Measurements from ENCODE around the gene PTPRU. TPM values are rescaled to one million over a fixed set of nuclear protein-coding genes. Genes with fewer than 3 reads are reported as not detected.

The PTPRU gene
- polyA plus RNA-seq, 2 of the 4 experiments (the other 2 are of a cell fraction): 5.7 to 6.1 TPM

DNA sequence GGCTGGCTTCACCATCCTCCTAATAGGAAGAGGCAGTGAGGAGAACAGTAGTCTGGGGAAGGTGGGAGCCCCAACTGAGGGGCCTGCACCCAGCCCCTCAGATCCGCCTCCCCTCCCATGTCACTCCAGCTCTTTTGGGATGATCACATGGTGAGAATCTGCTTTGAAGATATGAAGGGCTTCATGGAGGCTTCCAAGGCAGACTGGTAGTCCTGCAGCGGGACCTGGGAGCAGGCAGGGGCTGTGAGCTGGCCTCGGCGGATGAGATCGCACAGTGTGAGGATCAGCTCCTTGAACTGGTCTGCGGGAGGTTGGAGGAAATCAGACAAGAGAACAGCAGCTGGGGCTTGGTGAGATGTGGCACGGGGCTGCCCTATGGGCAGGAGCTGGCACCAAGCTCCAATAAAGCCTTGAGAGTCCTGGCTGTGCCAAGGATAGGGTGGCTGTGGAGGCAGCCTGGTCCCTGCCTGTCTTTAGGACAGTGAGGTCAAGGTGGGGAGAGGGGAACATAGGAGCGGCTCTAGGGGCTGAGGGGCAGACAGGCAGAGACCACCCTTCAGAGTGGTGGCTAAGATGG, 42.4 kb upstream of the PTPRU start:
- Histone ChIP-seq H3K9me3 (no peaks in the 10 kb centered on the region), H3K4me3 (no peak overlapping the region), H3K27ac (no peak overlapping the region), H3K4me2 (no peak overlapping the region), H3K4me1 (peaks cover 6% of the 10 kb centered on the region; the same call in 1 of the 3 replicates)
- 90% methylated on average over 7 of the region's 8 CpGs for WGBS (ENCODE audit: missing lambda C conversion rate)
- no peak for FAIRE-seq
- no peak for DNase-seq (ENCODE audit: low read depth in 1 of 2, low spot score in 1 of 2)
- ATAC-seq: no peak
- ChIA-PET CTCF (interaction anchor here (0.8 to 3.0 kb wide), 4 partner anchors 8 to 312 kb away, joined by 3 to 17 read pairs (median 4); partner anchors contain the start of gene SRSF4), POLR2A (interaction anchor here (0.9 kb wide), 1 partner anchor 12 kb away, joined by 3 read pairs; the partner anchor contains the start of gene SRSF4)
- TF ChIP-seq FOXS1 (CRISPR knock-in tag; IDR thresholded peaks at IDR 0.05): no peak
- TF ChIP-seq FOSB (CRISPR knock-in tag; IDR thresholded peaks at IDR 0.05): no peak
- no peak for TF ChIP-seq CHD4 (IDR thresholded peaks at IDR 0.05; ENCODE audit: borderline replicate concordance)
- TF ChIP-seq TFCP2L1 (CRISPR knock-in tag; IDR thresholded peaks at IDR 0.05): no peak
- TF ChIP-seq MYC (IDR thresholded peaks at IDR 0.05; ENCODE audit: borderline replicate concordance, low read length): no peak
- TF ChIP-seq, protein P1, sequence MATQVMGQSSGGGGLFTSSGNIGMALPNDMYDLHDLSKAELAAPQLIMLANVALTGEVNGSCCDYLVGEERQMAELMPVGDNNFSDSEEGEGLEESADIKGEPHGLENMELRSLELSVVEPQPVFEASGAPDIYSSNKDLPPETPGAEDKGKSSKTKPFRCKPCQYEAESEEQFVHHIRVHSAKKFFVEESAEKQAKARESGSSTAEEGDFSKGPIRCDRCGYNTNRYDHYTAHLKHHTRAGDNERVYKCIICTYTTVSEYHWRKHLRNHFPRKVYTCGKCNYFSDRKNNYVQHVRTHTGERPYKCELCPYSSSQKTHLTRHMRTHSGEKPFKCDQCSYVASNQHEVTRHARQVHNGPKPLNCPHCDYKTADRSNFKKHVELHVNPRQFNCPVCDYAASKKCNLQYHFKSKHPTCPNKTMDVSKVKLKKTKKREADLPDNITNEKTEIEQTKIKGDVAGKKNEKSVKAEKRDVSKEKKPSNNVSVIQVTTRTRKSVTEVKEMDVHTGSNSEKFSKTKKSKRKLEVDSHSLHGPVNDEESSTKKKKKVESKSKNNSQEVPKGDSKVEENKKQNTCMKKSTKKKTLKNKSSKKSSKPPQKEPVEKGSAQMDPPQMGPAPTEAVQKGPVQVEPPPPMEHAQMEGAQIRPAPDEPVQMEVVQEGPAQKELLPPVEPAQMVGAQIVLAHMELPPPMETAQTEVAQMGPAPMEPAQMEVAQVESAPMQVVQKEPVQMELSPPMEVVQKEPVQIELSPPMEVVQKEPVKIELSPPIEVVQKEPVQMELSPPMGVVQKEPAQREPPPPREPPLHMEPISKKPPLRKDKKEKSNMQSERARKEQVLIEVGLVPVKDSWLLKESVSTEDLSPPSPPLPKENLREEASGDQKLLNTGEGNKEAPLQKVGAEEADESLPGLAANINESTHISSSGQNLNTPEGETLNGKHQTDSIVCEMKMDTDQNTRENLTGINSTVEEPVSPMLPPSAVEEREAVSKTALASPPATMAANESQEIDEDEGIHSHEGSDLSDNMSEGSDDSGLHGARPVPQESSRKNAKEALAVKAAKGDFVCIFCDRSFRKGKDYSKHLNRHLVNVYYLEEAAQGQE (IDR thresholded peaks at IDR 0.05): no peak
- TF ChIP-seq FOSL2 (IDR thresholded peaks at IDR 0.05): no peak
- no peak for TF ChIP-seq FOSL2 (CRISPR knock-in tag; IDR thresholded peaks at IDR 0.05)
- TF ChIP-seq EHF (CRISPR knock-in tag; IDR thresholded peaks at IDR 0.05): no peak
- TF ChIP-seq ZNF302 (CRISPR knock-in tag; IDR thresholded peaks at IDR 0.05): no peak
- TF ChIP-seq RFX5 (IDR thresholded peaks at IDR 0.05): no peak
- no peak for TF ChIP-seq ESRRA (IDR thresholded peaks at IDR 0.05; ENCODE audit: borderline replicate concordance, low read length)

DNA sequence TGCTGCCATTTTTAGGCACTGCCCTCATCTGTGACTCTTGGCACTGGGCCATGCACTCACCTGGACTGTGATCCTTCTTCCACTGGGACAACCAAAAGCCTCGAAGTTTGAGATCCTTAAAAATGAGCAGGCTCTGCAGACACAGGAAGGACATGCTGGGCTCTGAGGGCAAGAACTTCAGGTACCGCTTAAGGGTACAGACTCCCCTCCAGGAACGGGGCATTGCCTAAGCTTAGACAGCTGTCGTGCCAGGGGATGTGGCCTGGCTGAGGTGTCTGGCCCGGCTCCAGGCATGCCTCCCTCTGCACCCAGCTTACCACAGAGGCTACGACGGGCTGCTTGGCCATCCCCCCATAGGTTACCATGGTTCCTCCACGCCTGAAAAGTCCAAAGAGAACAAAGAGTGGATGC, 40.4 kb upstream of the PTPRU start:
- TF ChIP-seq HES2 (IDR thresholded peaks at IDR 0.05) (no peak), RCOR1 (IDR thresholded peaks at IDR 0.05; ENCODE audit: low read depth, low read length) (no peak), NPAS2 (CRISPR knock-in tag; IDR thresholded peaks at IDR 0.05; ENCODE audit: borderline replicate concordance) (no peak), RNF2 (IDR thresholded peaks at IDR 0.05; ENCODE audit: borderline replicate concordance, low read depth) (no peak), NR3C1 (IDR thresholded peaks at IDR 0.05) (no peak), RARB (CRISPR knock-in tag; IDR thresholded peaks at IDR 0.05) (no peak), FOSL2 (IDR thresholded peaks at IDR 0.05) (no peak), FOSL2 (CRISPR knock-in tag; IDR thresholded peaks at IDR 0.05) (no peak), HOXB5 (CRISPR knock-in tag; IDR thresholded peaks at IDR 0.05) (no peak), MYC (IDR thresholded peaks at IDR 0.05; ENCODE audit: borderline replicate concordance, low read length) (no peak), CBX2 (IDR thresholded peaks at IDR 0.05; ENCODE audit: borderline replicate concordance, low read depth) (no peak), RAD21 (conservative IDR thresholded peaks at IDR 0.05 in 1 of 2, IDR thresholded peaks at IDR 0.05 in 1 of 2) (no peak), PHF8 (IDR thresholded peaks at IDR 0.05; ENCODE audit: borderline replicate concordance, low read depth) (no peak), KDM1A (IDR thresholded peaks at IDR 0.05; ENCODE audit: low read depth) (no peak), SMC3 (IDR thresholded peaks at IDR 0.05) (no peak), CEBPB (IDR thresholded peaks at IDR 0.05) (no peak), MAZ (IDR thresholded peaks at IDR 0.05; ENCODE audit: borderline replicate concordance, low read depth, low read length) (no peak), HOXB13 (CRISPR knock-in tag; IDR thresholded peaks at IDR 0.05; ENCODE audit: low read depth) (no peak)
- TF ChIP-seq, protein P2, sequence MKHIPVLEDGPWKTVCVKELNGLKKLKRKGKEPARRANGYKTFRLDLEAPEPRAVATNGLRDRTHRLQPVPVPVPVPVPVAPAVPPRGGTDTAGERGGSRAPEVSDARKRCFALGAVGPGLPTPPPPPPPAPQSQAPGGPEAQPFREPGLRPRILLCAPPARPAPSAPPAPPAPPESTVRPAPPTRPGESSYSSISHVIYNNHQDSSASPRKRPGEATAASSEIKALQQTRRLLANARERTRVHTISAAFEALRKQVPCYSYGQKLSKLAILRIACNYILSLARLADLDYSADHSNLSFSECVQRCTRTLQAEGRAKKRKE (CRISPR knock-in tag; IDR thresholded peaks at IDR 0.05; ENCODE audit: low read depth): no peak
- TF ChIP-seq, protein P3, sequence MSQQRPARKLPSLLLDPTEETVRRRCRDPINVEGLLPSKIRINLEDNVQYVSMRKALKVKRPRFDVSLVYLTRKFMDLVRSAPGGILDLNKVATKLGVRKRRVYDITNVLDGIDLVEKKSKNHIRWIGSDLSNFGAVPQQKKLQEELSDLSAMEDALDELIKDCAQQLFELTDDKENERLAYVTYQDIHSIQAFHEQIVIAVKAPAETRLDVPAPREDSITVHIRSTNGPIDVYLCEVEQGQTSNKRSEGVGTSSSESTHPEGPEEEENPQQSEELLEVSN (IDR thresholded peaks at IDR 0.05; ENCODE audit: borderline replicate concordance, low read depth): no peak
- H3K4me1 ChIP-seq: peaks cover 6% of the 10 kb centered on the region; the same call in 1 of the 3 replicates
- DNase-seq (ENCODE audit: low read depth in 1 of 2, low spot score in 1 of 2) (no peak), ATAC-seq (no peak), FAIRE-seq (no peak)
- POLR2A ChIA-PET: interaction anchor here (1.1 kb wide), 1 partner anchor 14 kb away, joined by 3 read pairs; the partner anchor contains the start of gene SRSF4
- no peaks in the 10 kb centered on the region for H3K9me3 ChIP-seq
- 92% methylated on average over 4 of the region's 8 CpGs for WGBS (ENCODE audit: missing lambda C conversion rate)
- no peak overlapping the region for H3K4me3 ChIP-seq
- no peak overlapping the region for H3K4me2 ChIP-seq
- CTCF ChIA-PET: interaction anchor here (1.4 to 4.5 kb wide), 4 partner anchors 14 to 319 kb away, joined by 4 to 23 read pairs (median 8); partner anchors contain the start of gene SRSF4
- H3K27ac ChIP-seq: no peak overlapping the region
